Activated T-helper 17 cell treated with anti-CD3 and anti-CD28 coated beads, Interleukin-2, amount 50 U/mL, for 72 hours (primary cell): ENCODE data around the gene SOX21. TPM values are rescaled to one million over a fixed set of nuclear protein-coding genes. Genes with fewer than 3 reads are reported as not detected.
A peak's percentile ranks its signal among the peaks of the same experiment; 100 is the strongest.
"Not testable (repeated sequence)": the region's sequence is repeated elsewhere in the genome, so short reads cannot be mapped to it uniquely, and the experiment has no call there.

Experiments used
- ATAC-seq: fragments of 150-1000 bp; cut with Tn5 transposase; replicated peaks from 2 replicates; pipeline ENCODE4 v1.10.0; 2021; ENCODE audit warnings: mild to moderate bottlenecking, moderate library complexity
- H3K27ac Mint-ChIP-seq: one replicate; pipeline ENCODE4 v1.8.0; 2022; ENCODE audit warnings: mixed read lengths
- H3K27me3 Mint-ChIP-seq: one replicate; pipeline ENCODE4 v1.8.0; 2022; ENCODE audit warnings: mixed read lengths
- H3K36me3 Mint-ChIP-seq: one replicate; pipeline ENCODE4 v1.8.0; 2022; ENCODE audit warnings: low read depth, mild to moderate bottlenecking, mixed read lengths
- H3K4me1 Mint-ChIP-seq: one replicate; pipeline ENCODE4 v1.8.0; 2022; ENCODE audit warnings: mixed read lengths
- H3K4me3 Mint-ChIP-seq: one replicate; pipeline ENCODE4 v1.8.0; 2022; ENCODE audit warnings: mild to moderate bottlenecking, mixed read lengths
- H3K9me3 Mint-ChIP-seq: one replicate; pipeline ENCODE4 v1.8.0; 2022; ENCODE audit warnings: mixed read lengths
- total RNA-seq, 2 donors: library from RNA; stranded (reverse); gene quantifications; one replicate each; pipeline ENCODE4 v1.2.3, GENCODE V29; 2022

Gene SOX21
- total RNA-seq = not detected

DNA sequence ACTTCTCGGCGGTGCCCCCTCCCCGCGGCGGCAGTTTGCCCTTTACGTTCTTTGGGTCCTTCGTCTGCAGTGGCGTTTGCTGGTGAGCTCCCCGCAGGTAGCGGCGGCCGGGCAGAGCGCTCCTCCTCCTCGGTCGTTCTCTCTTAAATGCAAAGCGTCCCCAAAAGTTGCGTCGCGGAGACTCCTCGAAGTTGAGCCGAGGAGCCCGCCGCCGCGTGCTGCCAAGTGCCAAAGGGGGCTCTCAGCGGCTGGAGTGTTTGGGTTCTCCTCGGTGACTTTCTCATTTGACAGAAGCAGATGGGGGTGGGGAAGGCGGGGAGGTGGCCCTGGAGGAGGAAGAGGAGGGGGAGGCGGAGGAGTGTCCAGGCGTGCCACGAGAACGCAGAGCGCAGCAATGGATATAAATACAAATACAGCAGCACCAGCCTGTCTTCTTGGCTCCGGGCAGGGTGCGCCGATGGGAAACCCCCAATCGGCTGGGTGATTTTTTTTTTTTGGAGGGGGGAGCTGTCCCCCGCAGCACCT, at the start of gene SOX21:
Gene SOX21 (minus strand): TSS at position 259 of the 525 bp plus-strand sequence. CDS start 496 bp downstream, outside the sequence.
- peaks cover 68% of the 10 kb centered on the region for H3K27me3 Mint-ChIP-seq
- H3K4me1 Mint-ChIP-seq = no peaks in the 10 kb centered on the region
- H3K36me3 Mint-ChIP-seq = peaks cover 5% of the 10 kb centered on the region
- no peak within 1 kb of the TSS for H3K27ac Mint-ChIP-seq
- ATAC-seq = no peak
- no peaks in the 10 kb centered on the region for H3K9me3 Mint-ChIP-seq
- H3K4me3 Mint-ChIP-seq = peak within 1 kb of the TSS; percentile 51

DNA sequence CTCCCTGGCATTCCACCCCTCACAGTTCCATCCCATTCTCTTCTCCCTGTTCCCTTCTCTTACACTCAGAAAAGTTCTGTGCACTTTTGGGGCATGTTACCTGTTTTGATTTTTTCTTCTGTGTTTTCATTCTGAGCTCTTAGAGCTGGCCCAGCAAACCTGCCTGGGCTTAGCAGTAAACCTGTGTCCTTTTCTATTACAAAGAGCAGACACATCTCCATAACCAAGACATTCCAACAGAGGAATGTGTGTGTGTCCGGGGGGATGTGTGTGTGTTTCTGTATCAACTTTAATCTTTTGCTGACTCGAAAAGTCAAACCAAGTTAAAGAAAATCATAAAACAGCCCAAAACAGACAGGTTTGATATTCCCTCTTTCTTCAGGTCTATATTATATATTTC, 49.1 kb upstream of the SOX21 start:
- no peak for ATAC-seq
- Mint-ChIP-seq H3K4me1 (no peaks in the 10 kb centered on the region), H3K9me3 (no peaks in the 10 kb centered on the region), H3K4me3 (no peak overlapping the region), H3K36me3 (no peaks in the 10 kb centered on the region), H3K27me3 (peaks cover 32% of the 10 kb centered on the region), H3K27ac (no peak overlapping the region)

DNA sequence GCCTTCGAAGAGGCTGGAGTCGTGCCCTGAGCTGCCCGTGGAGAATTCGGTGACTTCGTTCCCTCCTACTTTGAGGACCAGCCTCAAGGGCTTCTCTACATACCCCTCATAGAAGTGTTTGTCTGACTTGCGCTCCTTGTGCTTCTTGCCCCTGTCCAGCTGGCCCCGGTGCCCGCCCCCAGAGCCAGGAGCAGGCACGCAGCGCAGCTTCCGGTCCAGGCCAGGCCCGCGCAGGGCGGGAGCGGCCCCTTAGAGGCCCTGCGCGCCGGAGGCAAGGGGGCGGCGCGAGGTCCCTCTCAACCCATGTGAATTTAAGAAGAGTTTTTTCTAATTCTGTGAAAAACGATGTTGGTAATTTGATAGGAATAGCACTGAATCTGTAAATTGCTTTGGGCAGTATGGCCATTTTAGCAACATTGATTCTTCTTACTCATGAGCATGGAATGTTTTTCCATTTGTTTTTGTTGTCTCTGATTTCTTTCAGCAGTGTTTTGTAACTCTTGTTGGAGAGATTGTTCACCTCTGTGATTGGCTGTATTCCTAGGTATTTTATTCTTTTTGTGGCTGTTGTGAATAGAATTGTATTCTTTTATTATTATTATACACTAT, 46.9 kb upstream of the SOX21 start:
- H3K4me3 Mint-ChIP-seq = no peak overlapping the region
- H3K27ac Mint-ChIP-seq = no peak overlapping the region
- H3K27me3 Mint-ChIP-seq = peaks cover 33% of the 10 kb centered on the region
- ATAC-seq = no peak
- H3K36me3 Mint-ChIP-seq = no peaks in the 10 kb centered on the region
- H3K4me1 Mint-ChIP-seq = no peaks in the 10 kb centered on the region
- no peaks in the 10 kb centered on the region for H3K9me3 Mint-ChIP-seq

DNA sequence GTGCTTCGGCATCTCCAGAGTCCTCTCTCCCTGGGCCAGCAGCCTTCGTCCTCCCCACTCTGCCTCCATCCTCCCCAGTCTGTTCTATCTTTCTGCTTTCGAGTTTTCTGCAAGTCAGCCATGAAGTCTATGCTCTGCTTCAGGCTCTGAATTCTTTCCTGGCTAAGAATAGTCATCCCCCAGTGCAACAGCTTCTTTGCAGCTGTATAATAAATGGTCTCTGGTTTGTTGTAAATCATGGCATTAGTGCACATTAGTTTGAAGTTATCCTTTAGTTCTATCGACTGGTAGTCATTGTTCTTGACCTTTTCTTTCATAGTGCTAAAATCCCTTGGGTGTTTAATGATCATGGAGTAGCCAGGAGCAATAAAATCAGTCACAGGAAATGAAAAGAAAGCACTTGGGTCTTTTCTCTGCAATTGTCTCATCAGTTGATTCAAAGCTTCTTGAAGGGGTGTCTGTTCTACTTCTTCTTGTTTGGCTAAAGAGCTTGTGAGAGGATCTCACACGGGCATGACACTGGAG, 46.2 kb upstream of the SOX21 start:
- Mint-ChIP-seq H3K4me3 (no peak overlapping the region), H3K4me1 (no peaks in the 10 kb centered on the region), H3K9me3 (no peaks in the 10 kb centered on the region), H3K27ac (no peak overlapping the region), H3K27me3 (peaks cover 33% of the 10 kb centered on the region), H3K36me3 (no peaks in the 10 kb centered on the region)
- no peak for ATAC-seq

DNA sequence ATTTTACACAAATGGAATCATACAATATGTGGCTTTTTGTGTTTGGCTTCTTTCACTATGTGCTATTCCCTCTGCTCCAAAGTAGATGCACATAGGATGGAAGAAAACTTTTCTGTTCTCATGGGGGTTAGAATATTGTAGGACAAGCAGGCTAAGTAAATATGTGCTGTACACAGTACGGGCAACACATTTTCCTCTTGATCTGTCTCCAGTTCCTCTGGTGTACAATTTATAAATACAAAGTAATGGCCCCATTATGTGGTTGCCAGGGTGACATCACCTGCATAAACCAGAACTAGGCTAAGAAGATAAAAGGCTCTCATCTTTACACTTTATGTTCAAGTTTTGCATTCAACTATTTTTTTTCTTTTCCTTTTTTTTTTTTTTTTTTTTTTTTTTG, 41.0 kb upstream of the SOX21 start:
- no peaks in the 10 kb centered on the region for H3K36me3 Mint-ChIP-seq
- H3K4me3 Mint-ChIP-seq = no peak overlapping the region
- H3K4me1 Mint-ChIP-seq = no peaks in the 10 kb centered on the region
- H3K27ac Mint-ChIP-seq = no peak overlapping the region
- ATAC-seq = no peak
- no peaks in the 10 kb centered on the region for H3K9me3 Mint-ChIP-seq
- H3K27me3 Mint-ChIP-seq = peaks cover 22% of the 10 kb centered on the region

DNA sequence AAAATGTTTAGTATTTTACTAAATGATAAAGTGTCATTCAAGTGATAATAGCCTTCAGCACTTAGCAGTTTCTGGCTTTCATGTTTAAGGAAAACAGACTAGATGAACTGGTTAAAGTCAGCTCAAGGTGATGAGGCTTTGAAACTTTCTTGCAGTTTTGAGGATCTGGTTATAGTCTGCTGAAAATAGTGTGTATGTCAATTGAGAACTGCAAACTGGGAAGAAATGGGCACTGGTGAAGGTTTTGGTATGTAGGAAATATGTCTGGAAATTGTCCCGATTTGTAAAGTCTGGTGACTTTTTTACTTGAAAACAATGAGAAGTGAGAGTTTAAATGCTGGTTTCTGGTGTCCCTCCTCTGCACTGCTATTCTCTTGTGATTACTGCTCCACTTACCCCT, 36.8 kb upstream of the SOX21 start:
- Mint-ChIP-seq H3K27ac (no peak overlapping the region), H3K36me3 (no peaks in the 10 kb centered on the region), H3K9me3 (no peaks in the 10 kb centered on the region), H3K27me3 (peaks cover 21% of the 10 kb centered on the region), H3K4me1 (no peaks in the 10 kb centered on the region), H3K4me3 (no peak overlapping the region)
- ATAC-seq = no peak

DNA sequence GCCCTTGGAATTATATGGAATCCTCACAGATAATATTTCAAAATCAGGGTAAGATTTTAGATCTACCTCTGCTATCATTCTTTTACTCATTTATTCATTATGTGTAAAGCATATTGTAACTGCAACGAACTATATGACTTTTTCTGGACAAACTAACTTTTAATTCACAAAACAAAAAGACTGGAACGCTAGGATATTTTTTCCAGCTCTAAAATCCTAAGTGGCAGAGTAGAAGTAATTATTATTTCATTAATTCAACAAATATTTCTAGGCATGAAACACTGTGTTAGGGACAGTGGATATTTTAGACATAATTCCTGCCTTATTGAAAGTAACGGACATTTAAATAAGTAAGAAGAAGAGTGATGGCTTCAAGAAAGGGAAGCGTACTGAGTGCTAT, 26.9 kb upstream of the SOX21 start:
- peaks cover 22% of the 10 kb centered on the region for H3K27me3 Mint-ChIP-seq
- no peaks in the 10 kb centered on the region for H3K36me3 Mint-ChIP-seq
- peaks cover 6% of the 10 kb centered on the region for H3K9me3 Mint-ChIP-seq
- no peak overlapping the region for H3K27ac Mint-ChIP-seq
- no peak overlapping the region for H3K4me3 Mint-ChIP-seq
- H3K4me1 Mint-ChIP-seq = no peaks in the 10 kb centered on the region
- no peak for ATAC-seq

DNA sequence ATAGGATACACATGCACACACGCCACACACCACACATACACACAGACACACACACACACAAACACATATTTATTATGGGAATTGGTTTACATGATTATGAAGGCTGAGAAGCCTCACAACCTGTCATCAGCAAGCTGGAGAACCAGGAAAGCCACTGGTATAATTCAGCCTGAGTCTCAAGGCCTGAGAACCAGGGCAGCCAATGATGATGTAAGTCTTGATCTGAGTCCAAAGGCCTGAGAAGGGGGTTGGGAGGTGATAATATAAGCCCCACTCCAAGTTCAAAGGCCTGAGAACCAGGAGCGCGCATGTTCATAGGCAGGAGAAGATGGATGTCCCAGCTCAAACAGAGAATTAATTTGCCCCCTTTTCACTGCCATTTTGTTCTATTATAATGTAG, 18.7 kb upstream of the SOX21 start:
- Mint-ChIP-seq H3K9me3 (peaks cover 4% of the 10 kb centered on the region), H3K4me3 (no peak overlapping the region), H3K27me3 (peaks cover 11% of the 10 kb centered on the region), H3K27ac (no peak overlapping the region), H3K36me3 (no peaks in the 10 kb centered on the region), H3K4me1 (no peaks in the 10 kb centered on the region)
- ATAC-seq = no peak

DNA sequence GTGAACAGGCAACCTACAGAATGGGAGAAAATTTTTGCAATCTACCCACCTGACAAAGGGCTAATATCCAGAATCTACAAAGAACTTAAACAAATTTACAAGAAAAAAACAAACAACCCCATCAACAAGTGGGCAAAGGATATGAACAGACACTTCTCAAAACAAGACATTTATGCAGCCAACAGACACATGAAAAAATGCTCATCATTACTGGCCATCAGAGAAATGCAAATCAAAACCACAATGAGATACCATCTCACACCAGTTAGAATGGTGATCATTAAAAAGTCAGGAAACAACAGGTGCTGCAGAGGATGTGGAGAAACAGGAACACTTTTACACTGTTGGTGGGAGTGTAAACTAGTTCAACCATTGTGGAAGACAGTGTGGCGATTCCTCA, 17.6 kb upstream of the SOX21 start:
- not testable (repeated sequence) for H3K4me1 Mint-ChIP-seq, H3K36me3 Mint-ChIP-seq, ATAC-seq, H3K4me3 Mint-ChIP-seq, H3K27ac Mint-ChIP-seq, H3K9me3 Mint-ChIP-seq
- H3K27me3 Mint-ChIP-seq = peaks cover 11% of the 10 kb centered on the region

DNA sequence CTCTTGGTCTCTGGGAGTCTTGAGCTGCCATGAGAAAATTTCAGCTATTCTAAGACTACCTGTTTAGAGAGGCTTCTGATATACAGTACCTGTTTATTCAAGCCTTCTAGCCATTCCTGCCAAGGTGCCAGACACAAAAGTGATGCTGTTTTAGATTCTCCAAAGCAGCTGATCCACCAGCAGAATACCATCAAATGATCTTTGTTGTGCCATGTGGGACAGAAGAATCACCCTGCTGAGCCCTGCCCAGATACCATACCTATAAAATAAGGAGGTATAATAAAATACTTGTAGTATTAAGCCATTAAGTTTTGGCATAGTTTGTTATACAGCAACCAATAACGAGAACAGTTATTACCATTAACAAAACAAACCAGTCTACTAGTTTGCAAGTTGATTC, 14.1 kb upstream of the SOX21 start:
- no peak overlapping the region for H3K27ac Mint-ChIP-seq
- peaks cover 4% of the 10 kb centered on the region for H3K9me3 Mint-ChIP-seq
- H3K4me3 Mint-ChIP-seq = no peak overlapping the region
- H3K27me3 Mint-ChIP-seq = peaks cover 27% of the 10 kb centered on the region
- ATAC-seq = no peak
- no peaks in the 10 kb centered on the region for H3K36me3 Mint-ChIP-seq
- no peaks in the 10 kb centered on the region for H3K4me1 Mint-ChIP-seq

DNA sequence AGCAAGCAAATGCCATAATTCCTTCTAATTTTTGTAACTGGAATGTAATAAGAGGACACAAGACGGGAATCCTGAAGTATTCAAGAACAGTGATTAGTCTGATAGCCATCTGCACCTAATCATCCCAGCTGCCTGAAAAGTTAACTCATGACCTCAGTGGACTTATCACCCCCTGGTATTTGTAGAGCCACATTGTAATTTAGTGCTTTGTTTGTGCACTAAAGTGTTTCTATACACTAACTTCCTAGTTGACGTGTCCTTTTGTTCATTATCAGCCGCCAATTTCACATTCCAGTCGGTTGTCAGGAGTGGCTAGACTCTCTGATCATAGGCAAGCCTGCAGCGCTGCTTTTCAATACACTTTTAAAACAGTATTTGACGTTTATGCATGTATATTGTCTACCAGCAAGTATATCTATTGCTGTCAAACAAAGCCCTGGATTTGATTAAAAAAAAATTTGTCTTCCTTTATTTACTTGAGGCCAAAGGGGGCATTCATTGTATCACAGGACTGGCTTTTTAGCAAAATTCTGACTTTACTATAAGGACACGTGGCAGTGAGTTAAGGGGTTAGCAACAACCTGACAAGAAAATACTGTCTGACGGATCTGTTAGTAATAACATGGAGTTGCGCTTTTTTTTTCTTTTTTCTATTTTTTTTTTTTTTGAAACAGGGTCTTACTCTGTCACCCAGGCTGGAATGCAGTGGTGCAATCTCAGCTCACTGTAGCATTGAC, 10.4 kb upstream of the SOX21 start:
- H3K27me3 Mint-ChIP-seq = peaks cover 28% of the 10 kb centered on the region
- H3K36me3 Mint-ChIP-seq = no peaks in the 10 kb centered on the region
- H3K4me1 Mint-ChIP-seq = no peaks in the 10 kb centered on the region
- ATAC-seq = no peak
- H3K9me3 Mint-ChIP-seq = no peaks in the 10 kb centered on the region
- no peak overlapping the region for H3K27ac Mint-ChIP-seq
- no peak overlapping the region for H3K4me3 Mint-ChIP-seq

DNA sequence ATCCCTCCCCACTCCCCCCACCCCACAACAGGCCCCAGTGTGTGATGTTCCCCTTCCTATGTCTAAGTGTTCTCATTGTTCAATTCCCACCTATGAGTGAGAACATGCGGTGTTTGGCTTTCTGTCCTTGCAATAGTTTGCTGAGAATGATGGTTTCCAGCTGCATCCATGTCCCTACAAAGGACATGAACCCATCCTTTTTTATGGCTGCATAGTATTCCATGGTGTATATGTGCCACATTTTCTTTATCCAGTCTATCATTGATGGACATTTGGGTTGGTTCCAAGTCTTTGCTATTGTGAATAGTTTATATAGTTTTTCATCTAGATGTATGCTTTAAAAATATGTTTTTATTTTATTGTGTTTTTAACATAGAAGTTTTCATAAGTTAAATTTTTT, 6.4 kb upstream of the SOX21 start:
- not testable (repeated sequence) for ATAC-seq, H3K27ac Mint-ChIP-seq, H3K4me3 Mint-ChIP-seq, H3K9me3 Mint-ChIP-seq, H3K4me1 Mint-ChIP-seq, H3K36me3 Mint-ChIP-seq
- peaks cover 67% of the 10 kb centered on the region for H3K27me3 Mint-ChIP-seq

DNA sequence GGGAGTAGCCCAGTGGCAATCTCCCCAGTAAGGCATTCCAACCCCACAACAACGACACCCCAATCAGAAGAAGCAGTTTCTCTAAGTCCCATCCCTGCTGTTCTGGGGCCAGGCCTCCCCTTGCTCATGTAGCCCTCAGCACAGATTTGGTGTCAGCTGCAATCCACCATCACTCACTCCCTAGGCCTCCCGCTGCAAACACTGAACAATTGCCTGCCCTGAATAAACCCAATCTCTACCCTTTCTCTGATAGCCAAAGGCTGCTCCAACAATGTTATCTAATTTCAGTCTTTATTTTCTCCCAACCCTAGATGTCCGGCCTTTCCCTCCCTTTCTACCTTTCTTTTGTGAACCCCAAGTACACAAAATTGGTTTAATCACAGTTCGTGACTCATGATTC, 5.6 kb upstream of the SOX21 start:
- Mint-ChIP-seq H3K4me1 (no peaks in the 10 kb centered on the region), H3K27me3 (peaks cover 65% of the 10 kb centered on the region), H3K4me3 (no peak overlapping the region), H3K9me3 (no peaks in the 10 kb centered on the region), H3K36me3 (no peaks in the 10 kb centered on the region), H3K27ac (no peak overlapping the region)
- no peak for ATAC-seq

DNA sequence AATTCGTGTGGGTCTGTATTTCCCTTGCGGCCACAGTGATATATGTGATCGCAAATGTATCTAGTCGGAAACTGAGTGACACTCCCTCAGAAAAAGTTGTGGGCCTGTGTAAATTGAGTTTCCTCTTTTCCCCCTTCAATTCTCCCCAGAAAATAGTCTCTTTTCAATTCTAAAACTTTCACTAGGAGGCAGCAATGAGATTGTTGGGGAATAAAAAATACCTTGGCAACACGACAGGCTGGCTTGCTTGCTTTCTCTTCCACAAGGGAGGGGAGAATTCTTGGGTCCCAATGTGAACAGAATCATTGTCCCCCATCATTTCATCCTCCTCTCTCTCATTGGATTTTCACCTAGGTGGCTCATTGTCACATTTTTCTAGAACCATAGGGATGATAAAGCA, 3.7 kb upstream of the SOX21 start:
- Mint-ChIP-seq H3K4me3 (no peak overlapping the region), H3K9me3 (no peaks in the 10 kb centered on the region), H3K27ac (no peak overlapping the region), H3K27me3 (peaks cover 56% of the 10 kb centered on the region), H3K36me3 (no peaks in the 10 kb centered on the region), H3K4me1 (no peaks in the 10 kb centered on the region)
- no peak for ATAC-seq

DNA sequence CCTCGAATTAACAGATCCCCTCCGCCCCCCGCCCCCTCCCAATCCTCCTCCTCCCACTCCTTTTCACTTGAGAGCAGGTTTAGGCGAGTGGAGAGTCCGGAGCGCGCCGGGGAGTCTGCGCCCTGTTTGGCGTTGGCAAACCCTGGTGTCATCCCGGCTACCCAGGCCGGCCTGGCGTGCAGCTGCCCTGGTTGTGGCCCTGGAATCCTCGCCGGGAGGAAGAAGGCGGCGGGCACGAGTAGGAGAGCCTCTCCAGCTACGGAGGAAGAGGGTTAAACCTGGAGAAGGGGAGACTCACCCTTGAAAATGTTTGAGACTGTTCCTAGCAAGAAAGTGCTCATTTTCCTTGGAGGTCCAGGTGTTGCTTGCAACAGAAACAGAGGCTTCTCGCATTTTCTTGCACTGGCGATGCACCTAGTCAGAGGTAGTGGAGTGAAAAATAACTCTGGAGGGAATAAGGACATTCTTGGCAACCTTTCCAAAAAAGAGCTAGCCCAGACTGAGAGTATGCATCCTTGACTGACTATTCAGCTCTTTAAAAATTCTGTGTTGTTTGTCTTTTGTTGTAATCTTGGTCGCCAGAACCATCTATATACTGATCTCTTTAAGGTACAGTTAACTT, 1.3 kb upstream of the SOX21 start:
- no peak for ATAC-seq
- Mint-ChIP-seq H3K9me3 (no peaks in the 10 kb centered on the region), H3K27ac (no peak overlapping the region), H3K4me1 (no peaks in the 10 kb centered on the region), H3K36me3 (peaks cover 5% of the 10 kb centered on the region), H3K27me3 (peaks cover 63% of the 10 kb centered on the region), H3K4me3 (no peak overlapping the region)
